SU-DHL-6 (cell line): ENCODE data around the gene MTMR3.

Experiments
- H2AFZ ChIP-seq: fragments of 200-600 bp; sonication (generic); 2 replicates; pipeline ENCODE4 v1.6.1; 2014; ENCODE audit warnings: low read depth, mild to moderate bottlenecking, moderate library complexity, mixed read lengths, antibody characterized with exemption, low read length; ENCODE audit not compliant: severe bottlenecking
- H3F3A ChIP-seq: fragments of 200-600 bp; shearing (Covaris generic); 2 replicates; pipeline ENCODE4 v1.6.0; 2016; ENCODE audit warnings: antibody characterized with exemption, mild to moderate bottlenecking; ENCODE audit not compliant: insufficient read depth
- H3K27ac ChIP-seq: fragments of 200-600 bp; sonication (generic); 2 replicates; pipeline ENCODE4 v1.5.1; 2016; ENCODE audit warnings: low read depth, mild to moderate bottlenecking, low read length, moderate library complexity, mixed read lengths
- H3K27me3 ChIP-seq: fragments of 200-600 bp; sonication (generic), shearing (Covaris generic); 2 replicates; pipeline ENCODE4 v1.6.0; 2014; ENCODE audit warnings: mild to moderate bottlenecking, low read length
- H3K36me3 ChIP-seq: fragments of 200-600 bp; sonication (generic); 2 replicates; pipeline ENCODE4 v1.6.1; 2014; ENCODE audit warnings: mild to moderate bottlenecking, low read length, mixed read lengths
- H3K4me2 ChIP-seq: fragments of 300-600, 200-600 bp; shearing (Covaris generic), sonication (generic); 2 replicates; pipeline ENCODE4 v1.6.0; 2014; ENCODE audit warnings: low read length, low read depth, mild to moderate bottlenecking; ENCODE audit not compliant: poor library complexity, severe bottlenecking
- H3K4me3 ChIP-seq: fragments of 200-600 bp; sonication (generic); 2 replicates; pipeline ENCODE4 v1.5.1; 2014; ENCODE audit warnings: antibody characterized with exemption, low read length, mild to moderate bottlenecking, mixed read lengths; ENCODE audit not compliant: insufficient read depth, poor library complexity, severe bottlenecking
- H3K79me2 ChIP-seq: fragments of 200-600 bp; sonication (generic); 2 replicates; pipeline ENCODE4 v1.6.1; 2014; ENCODE audit warnings: mild to moderate bottlenecking, low read length, moderate library complexity; ENCODE audit not compliant: insufficient read depth
- H3K9ac ChIP-seq: fragments of 200-600 bp; sonication (generic); 2 replicates; pipeline ENCODE4 v1.7.0; 2014; ENCODE audit warnings: mild to moderate bottlenecking, low read length
- H3K9me2 ChIP-seq: fragments of 200-600 bp; sonication (generic); replicated peaks from 2 replicates; pipeline ENCODE4 v1.6.1; 2014; ENCODE audit warnings: low read length; ENCODE audit not compliant: insufficient read depth
- H3K9me3 ChIP-seq: fragments of 200-600 bp; sonication (generic); 2 replicates; pipeline ENCODE4 v1.6.1; 2014; ENCODE audit warnings: low read length, mixed read lengths; ENCODE audit not compliant: insufficient read depth
- H4K20me1 ChIP-seq: fragments of 200-600 bp; sonication (generic); 2 replicates; pipeline ENCODE4 v1.6.1; 2014; ENCODE audit warnings: low read depth, mild to moderate bottlenecking, antibody characterized with exemption, low read length, moderate library complexity, mixed read lengths
- CTCF ChIP-seq: fragments of 200-600 bp; sonication (generic); IDR thresholded peaks from one replicate; pipeline ENCODE4 v1.5.1; 2017; ENCODE audit warnings: antibody characterized with exemption, mild to moderate bottlenecking, low read length, moderate library complexity; ENCODE audit not compliant: insufficient read depth, poor library complexity, severe bottlenecking
- EZH2phosphoT487 ChIP-seq: fragments of 200-600 bp; sonication (generic), shearing (Covaris generic); conservative IDR thresholded peaks from 2 replicates; pipeline ENCODE4 v1.6.1; 2018; ENCODE audit warnings: mild to moderate bottlenecking, antibody characterized with exemption, low read length, moderate library complexity, mixed read lengths

MTMR3 gene

GRCh38 chr22:29964776-29965175, 81.8 kb downstream of the MTMR3 start:
- no peaks in the 10 kb centered on the region; the same call in 1 of the 2 replicates for H3K79me2 ChIP-seq
- no peak overlapping the region for H3K9ac ChIP-seq
- no peaks in the 10 kb centered on the region for H3K36me3 ChIP-seq
- no peak overlapping the region for H2AFZ ChIP-seq
- H3K27me3 ChIP-seq, result no peaks in the 10 kb centered on the region
- H3K4me3 ChIP-seq, result no peak overlapping the region
- H4K20me1 ChIP-seq, result 0 out of 2 replicates have a peak, but pooled peaks cover 6% of the 10 kb centered on the region
- TF ChIP-seq CTCF, result no peak
- TF ChIP-seq EZH2phosphoT487, result no peak
- no peak overlapping the region for H3K4me2 ChIP-seq
- H3K9me2 ChIP-seq, result no peaks in the 10 kb centered on the region
- no peaks in the 10 kb centered on the region for H3F3A ChIP-seq
- no peaks in the 10 kb centered on the region for H3K9me3 ChIP-seq
- no peak overlapping the region for H3K27ac ChIP-seq

- Histone ChIP-seq H3K27ac (no peak overlapping the region), H3K36me3 (no peaks in the 10 kb centered on the region), H3K27me3 (no peaks in the 10 kb centered on the region), H3K79me2 (no peaks in the 10 kb centered on the region; the same call in 1 of the 2 replicates), H3K9ac (no peak overlapping the region), H4K20me1 (0 out of 2 replicates have a peak, but pooled peaks cover 6% of the 10 kb centered on the region), H3K9me2 (no peaks in the 10 kb centered on the region), H2AFZ (no peak overlapping the region), H3F3A (no peaks in the 10 kb centered on the region), H3K4me3 (no peak overlapping the region), H3K4me2 (no peak overlapping the region), H3K9me3 (no peaks in the 10 kb centered on the region)
- TF ChIP-seq EZH2phosphoT487 (no peak), CTCF (no peak)
These were observed 84.5 kb downstream of the MTMR3 start for GRCh38 chr22:29967461-29967860.

- TF ChIP-seq CTCF, result no peak
- TF ChIP-seq EZH2phosphoT487, result no peak
- Histone ChIP-seq H3F3A (no peaks in the 10 kb centered on the region), H2AFZ (no peak overlapping the region), H3K9ac (no peak overlapping the region), H3K27ac (no peak overlapping the region), H3K4me3 (no peak overlapping the region), H3K27me3 (no peaks in the 10 kb centered on the region), H3K79me2 (no peaks in the 10 kb centered on the region), H3K4me2 (no peak overlapping the region), H4K20me1 (no peaks in the 10 kb centered on the region), H3K9me3 (no peaks in the 10 kb centered on the region), H3K36me3 (no peaks in the 10 kb centered on the region), H3K9me2 (no peaks in the 10 kb centered on the region)
These were observed 88.6 kb downstream of the MTMR3 start for GRCh38 chr22:29971607-29972006.
